H1 (cell line): Measurements from ENCODE around the gene SLAMF6. TPM values are rescaled to one million over a fixed set of nuclear protein-coding genes. Genes with fewer than 3 reads are reported as not detected.

Experiments used
- HDAC2 ChIP-seq, 2 experiments: fragments of 300-600 bp in 1 of 2; sonication (generic) in 1 of 2; IDR thresholded peaks; 2 replicates each; pipeline ENCODE4 v1.6.1; 2011 to 2012; ENCODE audit warnings: low read depth in 2 of 2, low read length in 2 of 2, mild to moderate bottlenecking in 2 of 2, moderate library complexity in 2 of 2, borderline replicate concordance in 1 of 2, inconsistent platforms in 1 of 2
- POLR2A ChIP-seq, 2 experiments: IDR thresholded peaks; 1 replicate in 1 of 2; 2 replicates in 1 of 2; pipeline ENCODE4 v1.6.1; 2011; ENCODE audit warnings: low read depth in 2 of 2, low read length in 2 of 2, mild to moderate bottlenecking in 2 of 2; ENCODE audit errors: control extremely low read depth in 1 of 2
- TCF12 ChIP-seq: IDR thresholded peaks from 2 replicates; pipeline ENCODE4 v1.6.1; 2011; ENCODE audit warnings: low read depth, mild to moderate bottlenecking, low read length
- ZNF274 ChIP-seq: IDR thresholded peaks from 2 replicates; pipeline ENCODE4 v1.7.0; 2012; ENCODE audit warnings: low read length, borderline replicate concordance; ENCODE audit errors: extremely low read depth
- polyA plus RNA-seq, 7 experiments: library from polyadenylated mRNA; depleted of rRNA in 3 of 7; stranded (reverse) in 5 of 7; unstranded in 2 of 7; fragments of >200 nt in 5 of 7; fragments of 200-250 nt in 2 of 7; gene quantifications; 1 replicate in 5 of 7; 2 replicates in 1 of 7; 4 replicates in 1 of 7; pipeline versions ENCODE4 v1.2.1 to v1.2.3, GENCODE V29; 2011 to 2013; ENCODE audit warnings: missing spikeins in 2 of 7, mixed read lengths in 2 of 7
- total RNA-seq: library from RNA; stranded (reverse); fragmentation: NEBNext Ultra II Directional; extraction: Animal tissue kit (Norgen Biotek cat#: 25700); gene quantifications from 2 replicates; pipeline ENCODE4 v1.2.1, GENCODE V29; 2021
- TF ChIP-seq, protein P1 (sequence below): IDR thresholded peaks from 2 replicates; pipeline ENCODE4 v1.6.1; 2011; ENCODE audit warnings: low read length, improper control_type of control experiment

SLAMF6 gene
- total and polyA plus RNA-seq, 2 of the 8 experiments (the other 6 are each of a cell fraction or from before 2014, with no cell fraction given), result not detected

GRCh38 chr1:160503087-160503486, 20.0 kb downstream of the SLAMF6 start (continued):
- no peak for TF ChIP-seq TCF12
- TF ChIP-seq HDAC2 (IDR thresholded peaks at IDR 0.05; ENCODE audit: borderline replicate concordance in 1 of 2, low read depth in 2 of 2, low read length in 2 of 2), result no peak
- no peak for TF ChIP-seq POLR2A (IDR thresholded peaks at IDR 0.05; ENCODE audit: control extremely low read depth in 1 of 2, low read depth in 2 of 2, low read length in 2 of 2)
- TF ChIP-seq ZNF274, result no peak
- TF ChIP-seq, protein P1, sequence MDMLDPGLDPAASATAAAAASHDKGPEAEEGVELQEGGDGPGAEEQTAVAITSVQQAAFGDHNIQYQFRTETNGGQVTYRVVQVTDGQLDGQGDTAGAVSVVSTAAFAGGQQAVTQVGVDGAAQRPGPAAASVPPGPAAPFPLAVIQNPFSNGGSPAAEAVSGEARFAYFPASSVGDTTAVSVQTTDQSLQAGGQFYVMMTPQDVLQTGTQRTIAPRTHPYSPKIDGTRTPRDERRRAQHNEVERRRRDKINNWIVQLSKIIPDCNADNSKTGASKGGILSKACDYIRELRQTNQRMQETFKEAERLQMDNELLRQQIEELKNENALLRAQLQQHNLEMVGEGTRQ, result no peak
